Measurements from ENCODE around the gene C19orf67. TPM values are rescaled to one million over a fixed set of nuclear protein-coding genes. Genes with fewer than 3 reads are reported as not detected.
A peak's percentile ranks its signal among the peaks of the same experiment; 100 is the strongest.

C19orf67 gene
- total RNA-seq, 4 donors from 2014 or later: not detected

- H3K27me3 ChIP-seq: no peaks in the 10 kb centered on the region
- H3K36me3 ChIP-seq: no peaks in the 10 kb centered on the region
- TF ChIP-seq, protein P1, sequence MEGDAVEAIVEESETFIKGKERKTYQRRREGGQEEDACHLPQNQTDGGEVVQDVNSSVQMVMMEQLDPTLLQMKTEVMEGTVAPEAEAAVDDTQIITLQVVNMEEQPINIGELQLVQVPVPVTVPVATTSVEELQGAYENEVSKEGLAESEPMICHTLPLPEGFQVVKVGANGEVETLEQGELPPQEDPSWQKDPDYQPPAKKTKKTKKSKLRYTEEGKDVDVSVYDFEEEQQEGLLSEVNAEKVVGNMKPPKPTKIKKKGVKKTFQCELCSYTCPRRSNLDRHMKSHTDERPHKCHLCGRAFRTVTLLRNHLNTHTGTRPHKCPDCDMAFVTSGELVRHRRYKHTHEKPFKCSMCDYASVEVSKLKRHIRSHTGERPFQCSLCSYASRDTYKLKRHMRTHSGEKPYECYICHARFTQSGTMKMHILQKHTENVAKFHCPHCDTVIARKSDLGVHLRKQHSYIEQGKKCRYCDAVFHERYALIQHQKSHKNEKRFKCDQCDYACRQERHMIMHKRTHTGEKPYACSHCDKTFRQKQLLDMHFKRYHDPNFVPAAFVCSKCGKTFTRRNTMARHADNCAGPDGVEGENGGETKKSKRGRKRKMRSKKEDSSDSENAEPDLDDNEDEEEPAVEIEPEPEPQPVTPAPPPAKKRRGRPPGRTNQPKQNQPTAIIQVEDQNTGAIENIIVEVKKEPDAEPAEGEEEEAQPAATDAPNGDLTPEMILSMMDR (IDR thresholded peaks at IDR 0.05): peak in 1 of 6 experiments; percentile 13
- peak in 1 of 2 donors; percentile 50 for TF ChIP-seq POLR2A (IDR thresholded peaks at IDR 0.05)
- WGBS, 2 donors: 1% methylated on average over 25 of the region's 51 CpGs; no CpG with 5 or more reads in 1 of the 2 donors
- H3K27ac ChIP-seq: peak within 1 kb of the TSS; percentile 67 to 90 (median 85)
- no peaks in the 10 kb centered on the region for H3K9me3 ChIP-seq
- DNase-seq: peak; percentile 88 to 90
- peaks cover 15 to 19% of the 10 kb centered on the region in 2 donors for H3K4me1 ChIP-seq
- H3K4me3 ChIP-seq (replicated peaks in 1 of 3): peak within 1 kb of the TSS; percentile 35 to 64 (median 38)
- intact Hi-C loops (cut with DNase I): loop anchor here (5.0 kb wide), 1 partner anchor 115 kb away; no protein-coding TSS in a partner anchor
Observed at GRCh38 chr19:14072535-14073260, 12.9 kb downstream of the C19orf67 start, which contains the start of gene MISP3. Gene MISP3, plus strand, starts transcription at chr19:14072786. Its CDS starts 524 bp downstream, at chr19:14073310.

DNA sequence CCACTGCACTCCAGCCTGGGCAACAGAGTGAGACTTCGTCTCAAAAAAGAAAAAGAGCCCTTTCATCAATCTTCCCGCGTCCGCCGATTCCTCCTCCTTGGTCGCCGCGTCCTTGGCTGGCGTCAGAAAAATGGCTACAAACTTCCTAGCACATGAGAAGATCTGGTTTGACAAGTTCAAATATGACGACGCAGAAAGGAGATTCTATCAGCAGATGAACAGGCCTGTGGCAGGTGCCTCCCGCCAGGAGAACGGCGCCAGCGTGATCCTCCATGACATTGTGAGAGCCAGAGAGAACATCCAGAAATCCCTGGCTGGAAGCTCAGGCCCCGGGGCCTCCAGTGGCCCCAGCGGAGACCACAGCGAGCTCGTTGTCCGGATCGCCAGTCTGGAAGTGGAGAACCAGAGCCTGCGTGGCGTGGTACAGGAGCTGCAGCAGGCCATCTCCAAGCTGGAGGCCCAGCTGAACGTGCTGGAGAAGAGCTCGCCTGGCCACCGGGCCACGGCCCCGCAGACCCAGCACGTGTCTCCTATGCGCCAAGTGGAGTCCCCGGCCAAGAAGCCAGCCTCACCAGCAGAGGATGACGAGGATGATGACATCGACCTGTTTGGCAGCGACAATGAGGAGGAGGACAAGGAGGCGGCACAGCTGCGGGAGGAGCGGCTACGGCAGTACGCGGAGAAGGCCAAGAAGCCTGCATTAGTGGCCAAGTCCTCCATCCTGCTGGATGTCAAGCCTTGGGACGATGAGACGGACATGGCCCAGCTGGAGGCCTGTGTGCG is 15.1 kb downstream of the C19orf67 start:
- H3K4me1 ChIP-seq: peaks cover 11 to 19% of the 10 kb centered on the region in 2 donors
- intact Hi-C loops (cut with DNase I): loop anchor here (5.0 kb wide), 1 partner anchor 113 kb away; no protein-coding TSS in a partner anchor
- WGBS, 2 donors: 94 to 97% methylated on average over 33 to 43 of the region's 43 CpGs
- H3K36me3 ChIP-seq: no peaks in the 10 kb centered on the region
- TF ChIP-seq, protein P1 (IDR thresholded peaks at IDR 0.05): no peak
- TF ChIP-seq POLR2A (IDR thresholded peaks at IDR 0.05): no peak
- no peaks in the 10 kb centered on the region for H3K27me3 ChIP-seq
- no peak overlapping the region for H3K4me3 ChIP-seq (replicated peaks in 1 of 3)
- no peaks in the 10 kb centered on the region for H3K9me3 ChIP-seq
- no peak overlapping the region for H3K27ac ChIP-seq
- DNase-seq: no peak

DNA sequence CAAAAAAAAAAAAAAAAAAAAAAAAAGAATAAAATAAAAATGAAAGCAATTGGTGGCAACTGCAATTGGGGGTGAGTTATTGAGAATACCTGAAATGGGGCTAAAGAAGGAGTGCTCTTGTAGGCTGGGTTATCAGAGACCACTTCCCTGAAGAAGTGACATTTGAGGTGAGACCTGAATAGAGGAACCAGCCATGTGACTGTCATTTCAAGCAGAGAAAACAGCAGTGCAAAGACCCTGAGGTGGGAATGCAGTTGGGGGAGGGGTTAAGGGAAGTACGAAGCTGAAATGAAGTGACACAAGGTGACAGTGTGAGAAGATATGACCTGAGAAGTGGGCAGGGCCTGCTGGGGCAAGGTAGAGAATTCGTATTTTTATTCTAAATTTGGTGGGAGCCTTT is 19.4 kb downstream of the C19orf67 start:
- Histone ChIP-seq H3K27me3 (no peaks in the 10 kb centered on the region), H3K27ac (no peak overlapping the region), H3K4me3 (replicated peaks in 1 of 3) (no peak overlapping the region), H3K36me3 (no peaks in the 10 kb centered on the region), H3K9me3 (no peaks in the 10 kb centered on the region), H3K4me1 (peaks cover 6 to 7% of the 10 kb centered on the region in 2 donors)
- DNase-seq: no peak
- intact Hi-C loops (cut with DNase I): no loop called here
- WGBS, 2 donors: 72 to 82% methylated on average over 2 of the region's 2 CpGs
- TF ChIP-seq POLR2A (IDR thresholded peaks at IDR 0.05): no peak
- TF ChIP-seq, protein P1 (IDR thresholded peaks at IDR 0.05): no peak

- Histone ChIP-seq H3K9me3 (no peaks in the 10 kb centered on the region), H3K4me1 (peaks cover 11 to 35% of the 10 kb centered on the region in 2 donors), H3K27ac (no peak overlapping the region), H3K27me3 (no peaks in the 10 kb centered on the region), H3K4me3 (replicated peaks in 1 of 3) (no peak overlapping the region), H3K36me3 (no peaks in the 10 kb centered on the region)
- 78 to 81% methylated on average over 7 of the region's 7 CpGs for WGBS, 2 donors
- DNase-seq: no peak
- TF ChIP-seq POLR2A (IDR thresholded peaks at IDR 0.05): no peak
- intact Hi-C loops (cut with DNase I): no loop called here
Observed at GRCh38 chr19:14063105-14063504, 22.5 kb downstream of the C19orf67 start.

GRCh38 chr19:14062558-14062855 is 23.1 kb downstream of the C19orf67 start:
- no peaks in the 10 kb centered on the region for H3K27me3 ChIP-seq

More at GRCh38 chr19:14062558-14062855, 23.1 kb downstream of the C19orf67 start:
- intact Hi-C loops (cut with DNase I): no loop called here
- TF ChIP-seq, protein P1 (IDR thresholded peaks at IDR 0.05): no peak
- TF ChIP-seq POLR2A (IDR thresholded peaks at IDR 0.05): no peak
- H3K4me3 ChIP-seq (replicated peaks in 1 of 3): no peak overlapping the region
- 77 to 88% methylated on average over 5 of the region's 5 CpGs for WGBS, 2 donors
- H3K4me1 ChIP-seq: peaks cover 16 to 41% of the 10 kb centered on the region in 2 donors
- H3K36me3 ChIP-seq: no peaks in the 10 kb centered on the region
- H3K27ac ChIP-seq: peak overlapping the region in 1 of 3 donors; percentile 87
- H3K9me3 ChIP-seq: no peaks in the 10 kb centered on the region
- DNase-seq: no peak
